Neural cell (in vitro differentiated cells): ENCODE data around the gene NUTF2. TPM values are rescaled to one million over a fixed set of nuclear protein-coding genes. Genes with fewer than 3 reads are reported as not detected.

Experiments used
- H2AFZ ChIP-seq: fragments of 200-600, 300-800 bp; sonication (generic), shearing (Covaris generic); 2 replicates; pipeline ENCODE4 v1.6.0; 2014; ENCODE audit warnings: low read depth, mild to moderate bottlenecking, antibody characterized with exemption, low read length, moderate library complexity
- H3F3A ChIP-seq: fragments of 200-600 bp; shearing (Covaris generic); 2 replicates; pipeline ENCODE4 v1.6.1; 2016; ENCODE audit warnings: mild to moderate bottlenecking, moderate library complexity, mixed read lengths, antibody characterized with exemption, low read length; ENCODE audit not compliant: insufficient read depth, poor library complexity, severe bottlenecking
- H3K27ac ChIP-seq: fragments of 200-600, 300-800 bp; sonication (generic), shearing (Covaris generic); 2 replicates; pipeline ENCODE4 v1.5.1; 2014; ENCODE audit warnings: mild to moderate bottlenecking, low read length, moderate library complexity
- H3K27me3 ChIP-seq: fragments of 300-800, 200-600 bp; sonication (generic), shearing (Covaris generic); 2 replicates; pipeline ENCODE4 v1.6.0; 2014; ENCODE audit warnings: mild to moderate bottlenecking, low read depth, low read length, moderate library complexity; ENCODE audit not compliant: insufficient read depth
- H3K36me3 ChIP-seq: fragments of 300-800, 200-600 bp; sonication (generic), shearing (Covaris generic); 2 replicates; pipeline ENCODE4 v1.5.1; 2014; ENCODE audit warnings: mild to moderate bottlenecking, antibody characterized with exemption, low read length, moderate library complexity; ENCODE audit not compliant: insufficient read depth
- H3K4me2 ChIP-seq: fragments of 300-800, 200-600 bp; sonication (generic), shearing (Covaris generic); 2 replicates; pipeline ENCODE4 v1.6.0; 2014; ENCODE audit warnings: mild to moderate bottlenecking, low read length
- H3K4me3 ChIP-seq: fragments of 300-800, 200-600 bp; sonication (generic), shearing (Covaris generic); 2 replicates; pipeline ENCODE4 v1.5.1; 2014; ENCODE audit warnings: mild to moderate bottlenecking, low read length, moderate library complexity
- H3K79me2 ChIP-seq: fragments of 200-600 bp; shearing (Covaris generic); replicated peaks from 2 replicates; pipeline ENCODE4 v1.6.0; 2014; ENCODE audit warnings: mild to moderate bottlenecking, low read length, moderate library complexity; ENCODE audit not compliant: insufficient read depth
- H3K9ac ChIP-seq: fragments of 300-800, 200-600 bp; sonication (generic), shearing (Covaris generic); 2 replicates; pipeline ENCODE4 v1.6.1; 2016; ENCODE audit warnings: mild to moderate bottlenecking, low read length, mixed read lengths
- H3K9me2 ChIP-seq: fragments of 200-600 bp; shearing (Covaris generic); 2 replicates; pipeline ENCODE4 v1.6.1; 2016; ENCODE audit warnings: mild to moderate bottlenecking, low read length, mixed read lengths; ENCODE audit not compliant: insufficient read depth
- H3K9me3 ChIP-seq: fragments of 200-600, 300-800 bp; sonication (generic), shearing (Covaris generic); 2 replicates; pipeline ENCODE4 v1.6.1; 2016; ENCODE audit warnings: mild to moderate bottlenecking, mixed run types, low read length, moderate library complexity, mixed read lengths
- H4K20me1 ChIP-seq: fragments of 200-600 bp; shearing (Covaris generic); 2 replicates; pipeline ENCODE4 v1.6.1; 2016; ENCODE audit warnings: mild to moderate bottlenecking, mixed run types; ENCODE audit not compliant: insufficient read depth
- EP300 ChIP-seq: fragments of 450-650 bp; conservative IDR thresholded peaks from 2 replicates; pipeline ENCODE4 v1.6.1; 2014; ENCODE audit warnings: antibody characterized with exemption, mild to moderate bottlenecking, moderate library complexity; ENCODE audit not compliant: poor library complexity, severe bottlenecking
- EZH2 ChIP-seq: fragments of 200-600, 300-800 bp; shearing (Covaris generic), sonication (generic); IDR thresholded peaks from 2 replicates; pipeline ENCODE4 v1.6.1; 2014; ENCODE audit warnings: antibody characterized with exemption, low read length, borderline replicate concordance, mild to moderate bottlenecking; ENCODE audit not compliant: insufficient read depth, poor library complexity, severe bottlenecking
- MXI1 ChIP-seq: fragments of 450-650 bp; conservative IDR thresholded peaks from 2 replicates; pipeline ENCODE4 v1.6.1; 2014; ENCODE audit warnings: antibody characterized with exemption, mild to moderate bottlenecking; ENCODE audit not compliant: poor library complexity, severe bottlenecking
- POLR2AphosphoS5 ChIP-seq: IDR thresholded peaks from 2 replicates; pipeline ENCODE4 v1.6.1; 2012
- RAD21 ChIP-seq: fragments of 450-650 bp; conservative IDR thresholded peaks from 2 replicates; pipeline ENCODE4 v1.6.1; 2014; ENCODE audit warnings: antibody characterized with exemption, mild to moderate bottlenecking, moderate library complexity
- SMC3 ChIP-seq: fragments of 450-650 bp; conservative IDR thresholded peaks from 2 replicates; pipeline ENCODE4 v1.6.1; 2014; ENCODE audit warnings: antibody characterized with exemption, mild to moderate bottlenecking, moderate library complexity; ENCODE audit not compliant: poor library complexity
- TAF1 ChIP-seq: IDR thresholded peaks from 2 replicates; pipeline ENCODE4 v1.6.1; 2012; ENCODE audit warnings: low read depth
- polyA plus RNA-seq: library from polyadenylated mRNA; depleted of rRNA; stranded (reverse); fragments of >200 nt; gene quantifications from 2 replicates; pipeline ENCODE4 v1.2.3, GENCODE V29; 2014
- TF ChIP-seq, protein P1 (sequence below): IDR thresholded peaks from 2 replicates; pipeline ENCODE4 v1.6.1; 2012; ENCODE audit warnings: borderline replicate concordance
- TF ChIP-seq, protein P2 (sequence below): fragments of 450-650 bp; IDR thresholded peaks from 2 replicates; pipeline ENCODE4 v1.5.1; 2014; ENCODE audit warnings: antibody characterized with exemption, mild to moderate bottlenecking, moderate library complexity; ENCODE audit not compliant: poor library complexity, severe bottlenecking

Gene NUTF2
- polyA plus RNA-seq, 1 donor from 2014 or later: 98.6 TPM

DNA sequence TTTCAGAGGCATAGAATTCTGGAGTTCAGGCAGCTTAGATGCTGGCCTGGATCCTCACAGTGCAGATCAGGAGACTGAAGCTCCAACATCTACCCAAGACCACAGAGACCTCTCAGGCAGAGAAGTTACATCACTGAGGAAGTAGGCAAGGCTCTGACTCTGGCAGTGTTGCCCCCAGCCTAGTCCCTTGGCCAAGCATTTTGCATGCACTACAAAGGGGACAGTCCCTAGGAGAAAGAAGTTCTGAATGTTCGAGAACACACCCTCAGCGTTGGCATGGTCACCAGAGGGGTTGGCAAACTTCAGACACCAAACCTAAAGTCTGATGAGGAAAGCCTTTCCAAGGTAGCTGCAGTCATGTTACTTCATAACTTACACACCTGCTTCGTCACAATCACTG, 42.8 kb upstream of the NUTF2 start:
- peaks cover 62% of the 10 kb centered on the region for H3K79me2 ChIP-seq
- no peak overlapping the region for H3K4me2 ChIP-seq
- no peak overlapping the region for H3K9ac ChIP-seq
- H3F3A ChIP-seq: no peaks in the 10 kb centered on the region
- H4K20me1 ChIP-seq: no peaks in the 10 kb centered on the region
- no peaks in the 10 kb centered on the region for H3K9me2 ChIP-seq
- no peaks in the 10 kb centered on the region for H3K36me3 ChIP-seq
- no peak overlapping the region for H3K4me3 ChIP-seq
- TF ChIP-seq SMC3 (no peak), RAD21 (no peak), MXI1 (no peak), EP300 (no peak), EZH2 (no peak), POLR2AphosphoS5 (no peak), TAF1 (no peak)
- TF ChIP-seq, protein P1, sequence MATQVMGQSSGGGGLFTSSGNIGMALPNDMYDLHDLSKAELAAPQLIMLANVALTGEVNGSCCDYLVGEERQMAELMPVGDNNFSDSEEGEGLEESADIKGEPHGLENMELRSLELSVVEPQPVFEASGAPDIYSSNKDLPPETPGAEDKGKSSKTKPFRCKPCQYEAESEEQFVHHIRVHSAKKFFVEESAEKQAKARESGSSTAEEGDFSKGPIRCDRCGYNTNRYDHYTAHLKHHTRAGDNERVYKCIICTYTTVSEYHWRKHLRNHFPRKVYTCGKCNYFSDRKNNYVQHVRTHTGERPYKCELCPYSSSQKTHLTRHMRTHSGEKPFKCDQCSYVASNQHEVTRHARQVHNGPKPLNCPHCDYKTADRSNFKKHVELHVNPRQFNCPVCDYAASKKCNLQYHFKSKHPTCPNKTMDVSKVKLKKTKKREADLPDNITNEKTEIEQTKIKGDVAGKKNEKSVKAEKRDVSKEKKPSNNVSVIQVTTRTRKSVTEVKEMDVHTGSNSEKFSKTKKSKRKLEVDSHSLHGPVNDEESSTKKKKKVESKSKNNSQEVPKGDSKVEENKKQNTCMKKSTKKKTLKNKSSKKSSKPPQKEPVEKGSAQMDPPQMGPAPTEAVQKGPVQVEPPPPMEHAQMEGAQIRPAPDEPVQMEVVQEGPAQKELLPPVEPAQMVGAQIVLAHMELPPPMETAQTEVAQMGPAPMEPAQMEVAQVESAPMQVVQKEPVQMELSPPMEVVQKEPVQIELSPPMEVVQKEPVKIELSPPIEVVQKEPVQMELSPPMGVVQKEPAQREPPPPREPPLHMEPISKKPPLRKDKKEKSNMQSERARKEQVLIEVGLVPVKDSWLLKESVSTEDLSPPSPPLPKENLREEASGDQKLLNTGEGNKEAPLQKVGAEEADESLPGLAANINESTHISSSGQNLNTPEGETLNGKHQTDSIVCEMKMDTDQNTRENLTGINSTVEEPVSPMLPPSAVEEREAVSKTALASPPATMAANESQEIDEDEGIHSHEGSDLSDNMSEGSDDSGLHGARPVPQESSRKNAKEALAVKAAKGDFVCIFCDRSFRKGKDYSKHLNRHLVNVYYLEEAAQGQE: no peak
- TF ChIP-seq, protein P2, sequence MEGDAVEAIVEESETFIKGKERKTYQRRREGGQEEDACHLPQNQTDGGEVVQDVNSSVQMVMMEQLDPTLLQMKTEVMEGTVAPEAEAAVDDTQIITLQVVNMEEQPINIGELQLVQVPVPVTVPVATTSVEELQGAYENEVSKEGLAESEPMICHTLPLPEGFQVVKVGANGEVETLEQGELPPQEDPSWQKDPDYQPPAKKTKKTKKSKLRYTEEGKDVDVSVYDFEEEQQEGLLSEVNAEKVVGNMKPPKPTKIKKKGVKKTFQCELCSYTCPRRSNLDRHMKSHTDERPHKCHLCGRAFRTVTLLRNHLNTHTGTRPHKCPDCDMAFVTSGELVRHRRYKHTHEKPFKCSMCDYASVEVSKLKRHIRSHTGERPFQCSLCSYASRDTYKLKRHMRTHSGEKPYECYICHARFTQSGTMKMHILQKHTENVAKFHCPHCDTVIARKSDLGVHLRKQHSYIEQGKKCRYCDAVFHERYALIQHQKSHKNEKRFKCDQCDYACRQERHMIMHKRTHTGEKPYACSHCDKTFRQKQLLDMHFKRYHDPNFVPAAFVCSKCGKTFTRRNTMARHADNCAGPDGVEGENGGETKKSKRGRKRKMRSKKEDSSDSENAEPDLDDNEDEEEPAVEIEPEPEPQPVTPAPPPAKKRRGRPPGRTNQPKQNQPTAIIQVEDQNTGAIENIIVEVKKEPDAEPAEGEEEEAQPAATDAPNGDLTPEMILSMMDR: no peak
- no peak overlapping the region for H2AFZ ChIP-seq
- no peaks in the 10 kb centered on the region for H3K9me3 ChIP-seq
- no peaks in the 10 kb centered on the region for H3K27me3 ChIP-seq
- H3K27ac ChIP-seq: no peak overlapping the region

DNA sequence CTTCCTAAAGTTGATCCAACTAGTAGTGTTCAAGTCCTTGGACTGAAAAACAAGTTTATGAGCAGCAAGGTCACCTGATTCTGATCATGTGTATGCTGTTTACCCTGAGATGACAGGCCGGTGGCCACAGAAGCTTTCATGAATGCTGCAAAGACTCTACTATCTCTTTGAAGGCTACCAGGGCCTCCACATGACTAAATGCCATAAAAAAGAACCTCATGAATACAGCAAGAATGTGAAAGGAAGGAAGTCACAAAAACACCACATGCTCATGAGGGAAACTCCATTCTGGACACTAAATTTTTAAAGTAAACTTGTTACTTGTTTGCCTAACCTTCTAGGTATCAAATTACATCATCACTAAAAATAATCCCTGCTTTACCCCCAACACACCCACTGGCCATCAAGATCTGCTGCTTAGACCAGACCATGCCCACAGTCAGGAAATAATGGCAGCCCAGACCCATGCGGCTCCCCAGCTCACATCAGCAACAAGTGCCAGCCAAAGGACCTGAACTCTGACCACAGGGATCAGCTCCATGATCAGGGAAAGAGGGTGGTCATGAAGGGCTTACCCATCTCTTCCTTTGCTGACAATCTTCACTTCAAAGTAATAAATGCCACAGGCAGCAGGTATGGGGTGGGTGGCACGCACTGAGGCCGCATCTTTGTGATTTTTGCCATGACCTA, 41.7 kb upstream of the NUTF2 start:
- H3K27ac ChIP-seq: no peak overlapping the region
- no peaks in the 10 kb centered on the region for H3F3A ChIP-seq
- no peaks in the 10 kb centered on the region for H3K9me3 ChIP-seq
- H4K20me1 ChIP-seq: no peaks in the 10 kb centered on the region
- peak overlapping the region; percentile 83 for H3K4me2 ChIP-seq
- H3K9ac ChIP-seq: peak overlapping the region; percentile 92
- peaks cover 60% of the 10 kb centered on the region for H3K79me2 ChIP-seq
- no peak overlapping the region for H2AFZ ChIP-seq
- H3K27me3 ChIP-seq: no peaks in the 10 kb centered on the region
- H3K36me3 ChIP-seq: no peaks in the 10 kb centered on the region
- H3K4me3 ChIP-seq: peak overlapping the region; percentile 76
- H3K9me2 ChIP-seq: no peaks in the 10 kb centered on the region
- TF ChIP-seq, protein P2: no peak
- TF ChIP-seq POLR2AphosphoS5 (no peak), SMC3 (no peak), MXI1 (no peak), EP300 (no peak), TAF1 (no peak), EZH2 (no peak), RAD21 (no peak)
- TF ChIP-seq, protein P1: no peak
